Liver (tissue), 9 donors: ENCODE data around the gene ANKDD1A. TPM values are rescaled to one million over a fixed set of nuclear protein-coding genes. Genes with fewer than 3 reads are reported as not detected.

Experiments used
- DNase-seq: peaks from one replicate; pipeline ENCODE4 v3.0.0-alpha.2; 2017; ENCODE audit warnings: low spot score
- H3K27ac ChIP-seq, 2 donors: one replicate each; pipeline ENCODE4 v1.7.0; 2013; ENCODE audit warnings: inconsistent platforms in 2 of 2, low read length in 2 of 2, control low read depth in 1 of 2, low read depth in 1 of 2, mild to moderate bottlenecking in 1 of 2
- H3K27me3 ChIP-seq, 4 donors: one replicate each; pipeline versions ENCODE4 v1.6.1 to v1.7.0; 2013; ENCODE audit warnings: low read length in 3 of 4, inconsistent platforms in 1 of 4, mild to moderate bottlenecking in 1 of 4, moderate library complexity in 1 of 4; ENCODE audit not compliant: control insufficient read depth in 4 of 4, insufficient read depth in 4 of 4
- H3K36me3 ChIP-seq, 4 donors: one replicate each; pipeline versions ENCODE4 v1.6.1 to v1.7.0; 2013; ENCODE audit warnings: low read length in 3 of 4, mild to moderate bottlenecking in 3 of 4, low read depth in 1 of 4, moderate library complexity in 1 of 4; ENCODE audit not compliant: control insufficient read depth in 4 of 4, insufficient read depth in 3 of 4
- H3K4me1 ChIP-seq, 4 donors: one replicate each; pipeline versions ENCODE4 v1.6.1 to v1.7.0; 2013; ENCODE audit warnings: low read length in 3 of 4, mild to moderate bottlenecking in 3 of 4, moderate library complexity in 1 of 4; ENCODE audit not compliant: control insufficient read depth in 4 of 4, insufficient read depth in 4 of 4
- H3K4me3 ChIP-seq, 3 donors: one replicate each; pipeline versions ENCODE4 v1.6.1 to v1.7.0; 2013; ENCODE audit warnings: low read length in 3 of 3, control low read depth in 1 of 3, low read depth in 1 of 3, mild to moderate bottlenecking in 1 of 3
- H3K9ac ChIP-seq, 2 donors: one replicate each; pipeline ENCODE4 v1.7.0; 2013; ENCODE audit warnings: low read length in 2 of 2, mild to moderate bottlenecking in 2 of 2, moderate library complexity in 2 of 2, control low read depth in 1 of 2, low read depth in 1 of 2
- H3K9me3 ChIP-seq, 4 donors: one replicate each; pipeline versions ENCODE4 v1.6.1 to v1.7.0; 2013; ENCODE audit warnings: low read length in 3 of 4; ENCODE audit not compliant: control insufficient read depth in 4 of 4
- ATF3 ChIP-seq: IDR thresholded peaks from 2 replicates; pipeline ENCODE4 v1.6.1; 2016; ENCODE audit warnings: antibody characterized with exemption
- EGR1 ChIP-seq, 2 donors: IDR thresholded peaks; 2 replicates each; pipeline ENCODE4 v1.6.1; 2016 to 2018; ENCODE audit warnings: antibody characterized with exemption in 2 of 2, low read depth in 2 of 2
- FOXA1 ChIP-seq: IDR thresholded peaks from 2 replicates; pipeline ENCODE4 v1.6.1; 2016; ENCODE audit warnings: antibody characterized with exemption
- GABPA ChIP-seq, 2 donors: IDR thresholded peaks in 1 of 2; conservative IDR thresholded peaks in 1 of 2; 2 replicates each; pipeline ENCODE4 v1.6.1; 2016; ENCODE audit warnings: antibody characterized with exemption in 2 of 2, mild to moderate bottlenecking in 1 of 2, moderate library complexity in 1 of 2
- HNF4A ChIP-seq, 2 donors: conservative IDR thresholded peaks; 2 replicates each; pipeline ENCODE4 v1.6.1; 2016; ENCODE audit warnings: antibody characterized with exemption in 2 of 2, mild to moderate bottlenecking in 2 of 2
- HNF4G ChIP-seq: IDR thresholded peaks from 2 replicates; pipeline ENCODE4 v1.6.1; 2016; ENCODE audit warnings: antibody characterized with exemption
- JUND ChIP-seq, 2 donors: IDR thresholded peaks; 2 replicates each; pipeline ENCODE4 v1.6.1; 2016; ENCODE audit warnings: antibody characterized with exemption in 2 of 2
- NR2F2 ChIP-seq: IDR thresholded peaks from 2 replicates; pipeline ENCODE4 v1.6.1; 2016; ENCODE audit warnings: antibody characterized with exemption
- RAD21 ChIP-seq, 2 donors: IDR thresholded peaks; 2 replicates each; pipeline ENCODE4 v1.6.1; 2016; ENCODE audit warnings: antibody characterized with exemption in 2 of 2, mild to moderate bottlenecking in 2 of 2
- REST ChIP-seq: IDR thresholded peaks from 2 replicates; pipeline ENCODE4 v1.6.1; 2016; ENCODE audit warnings: antibody characterized with exemption, mild to moderate bottlenecking
- RXRA ChIP-seq, 2 donors: IDR thresholded peaks; 2 replicates each; pipeline ENCODE4 v1.6.1; 2017 to 2018; ENCODE audit warnings: antibody characterized with exemption in 2 of 2, mild to moderate bottlenecking in 1 of 2
- SP1 ChIP-seq: IDR thresholded peaks from 2 replicates; pipeline ENCODE4 v1.6.1; 2018; ENCODE audit warnings: antibody characterized with exemption, mild to moderate bottlenecking
- TAF1 ChIP-seq: conservative IDR thresholded peaks from 2 replicates; pipeline ENCODE4 v1.6.1; 2016; ENCODE audit warnings: antibody characterized with exemption, mild to moderate bottlenecking
- YY1 ChIP-seq: IDR thresholded peaks from 2 replicates; pipeline ENCODE4 v1.6.1; 2016; ENCODE audit warnings: antibody characterized with exemption, mild to moderate bottlenecking
- ZBTB33 ChIP-seq: IDR thresholded peaks from 2 replicates; pipeline ENCODE4 v1.6.1; 2016; ENCODE audit warnings: antibody characterized with exemption
- WGBS: extraction: QIAGEN DNeasy Blood & Tissue Kit; methylation state at CpG from one replicate; pipeline ENCODE4 v1.1.7; 2013; 5-methylcytosine and 5-hydroxymethylcytosine counted together
- polyA plus RNA-seq, 2 donors: library from polyadenylated mRNA; stranded (reverse) in 1 of 2; unstranded in 1 of 2; fragments of 200-250 nt in 1 of 2; fragments of >200 nt in 1 of 2; fragmentation: Nextera tagmentation in 1 of 2; extraction: Ambion mirVana in 1 of 2; gene quantifications; one replicate each; pipeline versions ENCODE4 v1.2.1 to v1.2.3, GENCODE V29; 2013 to 2015
- total RNA-seq, 2 donors: library from RNA; depleted of rRNA; stranded (reverse); fragments of >200 nt; gene quantifications; one replicate each; pipeline ENCODE4 v1.2.3, GENCODE V29; 2014
- TF ChIP-seq, protein P1 (sequence below): IDR thresholded peaks from 2 replicates; pipeline ENCODE4 v1.6.1; 2016; ENCODE audit warnings: antibody characterized with exemption
- donor health status: healthy.
- donor health status: healthy.
- donor health status: healthy.
- donor health status: healthy.
- donor health status: healthy.

ANKDD1A gene
- total and polyA plus RNA-seq, 4 donors, result 0.32 to 1.0 (median 0.59) TPM

DNA sequence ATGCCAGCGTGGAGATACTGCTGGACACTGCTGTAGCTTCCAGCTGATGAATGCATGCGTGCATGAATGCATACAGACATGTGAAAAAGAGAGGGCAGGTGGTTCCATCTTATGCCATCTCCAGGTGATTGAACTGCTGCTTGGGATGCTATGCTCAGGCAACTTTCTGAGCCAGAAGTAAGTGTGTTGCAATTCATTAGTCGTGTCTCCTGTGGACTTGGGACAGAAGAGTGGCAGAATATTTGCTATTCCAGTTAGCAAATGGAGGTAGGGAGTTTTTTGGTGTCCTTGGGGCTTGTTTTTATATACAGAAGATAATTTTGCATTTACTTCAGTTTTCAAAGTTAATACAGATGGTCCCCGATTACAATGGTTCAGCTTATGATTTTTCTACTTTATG lies 33.3 kb downstream of the ANKDD1A start:
- no peak overlapping the region for H3K9ac ChIP-seq
- no peaks in the 10 kb centered on the region for H3K27me3 ChIP-seq
- H3K4me1 ChIP-seq, result no peaks in the 10 kb centered on the region
- H3K36me3 ChIP-seq, result no peaks in the 10 kb centered on the region
- TF ChIP-seq REST (no peak), YY1 (peak; percentile 14), HNF4A (conservative IDR thresholded peaks at IDR 0.05) (peak; percentile 43 to 57), RXRA (IDR thresholded peaks at IDR 0.05) (no peak), NR2F2 (no peak), JUND (IDR thresholded peaks at IDR 0.05) (peak in 1 of 2 donors; percentile 12), EGR1 (IDR thresholded peaks at IDR 0.05; ENCODE audit: low read depth in 2 of 2) (no peak)
- WGBS, result 66% methylated on average over 4 of the region's 4 CpGs
- H3K9me3 ChIP-seq, result no peaks in the 10 kb centered on the region
- no peak for DNase-seq
- H3K27ac ChIP-seq, result no peak overlapping the region
- H3K4me3 ChIP-seq, result no peak overlapping the region

DNA sequence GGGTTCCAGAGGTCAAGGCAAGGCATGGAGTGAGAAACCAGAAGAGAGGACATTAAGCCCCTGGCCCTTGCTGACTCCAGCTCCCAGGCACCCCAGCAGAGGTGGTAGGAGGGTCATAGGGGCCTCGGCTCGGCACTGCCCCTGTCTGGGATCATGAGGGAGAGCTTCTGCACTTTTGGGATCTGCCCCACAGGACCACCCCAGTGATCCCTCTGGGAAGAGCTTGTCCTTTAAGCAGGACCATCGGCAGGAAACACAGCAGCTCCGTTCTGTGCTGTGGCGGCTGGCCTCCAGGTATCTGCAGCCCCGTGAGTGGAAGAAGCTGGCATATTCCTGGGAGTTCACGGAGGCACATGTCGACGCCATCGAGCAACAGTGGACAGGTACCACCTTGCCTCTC lies 35.5 kb downstream of the ANKDD1A start:
- Histone ChIP-seq H3K9ac (no peak overlapping the region), H3K4me3 (no peak overlapping the region), H3K4me1 (no peaks in the 10 kb centered on the region), H3K27ac (no peak overlapping the region), H3K27me3 (no peaks in the 10 kb centered on the region), H3K9me3 (no peaks in the 10 kb centered on the region), H3K36me3 (no peaks in the 10 kb centered on the region)
- no peak for DNase-seq
- 93% methylated on average over 10 of the region's 10 CpGs for WGBS
- TF ChIP-seq RXRA (IDR thresholded peaks at IDR 0.05) (no peak), TAF1 (no peak), EGR1 (IDR thresholded peaks at IDR 0.05; ENCODE audit: low read depth in 2 of 2) (no peak), FOXA1 (no peak), ZBTB33 (no peak), SP1 (no peak), REST (no peak), YY1 (no peak), HNF4G (no peak), RAD21 (IDR thresholded peaks at IDR 0.05) (no peak), GABPA (IDR thresholded peaks at IDR 0.05 in 1 of 2, conservative IDR thresholded peaks at IDR 0.05 in 1 of 2) (no peak), ATF3 (no peak)
- TF ChIP-seq, protein P1, sequence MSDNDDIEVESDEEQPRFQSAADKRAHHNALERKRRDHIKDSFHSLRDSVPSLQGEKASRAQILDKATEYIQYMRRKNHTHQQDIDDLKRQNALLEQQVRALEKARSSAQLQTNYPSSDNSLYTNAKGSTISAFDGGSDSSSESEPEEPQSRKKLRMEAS, result no peak
